22Rv1 (cell line): ENCODE measurements around the gene TEX28.

Experiments used
- ZFX ChIP-seq: fragments of 450-650 bp; IDR thresholded peaks from 2 replicates; pipeline ENCODE4 v1.6.1; 2017; ENCODE audit warnings: antibody characterized with exemption, borderline replicate concordance
- TF ChIP-seq, protein P1 (sequence below): fragments of 450-650 bp; IDR thresholded peaks from 2 replicates; pipeline ENCODE4 v1.5.1; 2017; ENCODE audit warnings: mild to moderate bottlenecking

DNA sequence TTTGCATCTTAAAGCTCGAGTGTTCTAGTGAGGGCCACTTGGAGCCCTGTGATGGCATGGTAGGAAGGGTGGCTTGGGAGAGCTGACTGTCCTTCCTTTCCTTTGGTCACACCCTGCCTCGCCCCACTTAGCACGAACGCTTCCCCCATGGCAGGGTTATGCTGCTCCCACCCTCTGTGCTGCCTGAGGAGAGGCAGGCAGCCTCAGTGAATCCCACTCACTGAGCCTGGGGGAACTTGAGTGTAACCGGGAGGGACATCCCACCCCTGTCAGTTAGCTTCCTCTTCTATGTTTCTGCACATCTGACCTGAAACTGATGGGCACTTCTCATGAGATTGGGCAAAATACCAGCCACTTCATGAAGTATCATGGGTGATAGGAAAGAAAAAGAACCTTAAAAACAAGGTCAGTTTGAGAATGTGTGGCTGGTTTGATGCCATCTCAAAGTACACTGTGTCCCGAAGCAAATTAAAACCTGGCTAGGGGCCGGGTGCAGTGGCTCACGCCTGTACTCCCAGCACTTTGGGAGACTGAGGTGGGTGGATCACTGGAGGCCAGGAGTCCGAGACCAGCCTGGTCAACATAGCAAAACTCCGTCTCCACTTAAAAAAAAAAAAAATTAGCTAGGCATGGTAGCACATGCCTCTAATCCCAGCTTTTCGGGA lies 10.7 kb upstream of the TEX28 start:
- no peak for TF ChIP-seq ZFX
- TF ChIP-seq, protein P1, sequence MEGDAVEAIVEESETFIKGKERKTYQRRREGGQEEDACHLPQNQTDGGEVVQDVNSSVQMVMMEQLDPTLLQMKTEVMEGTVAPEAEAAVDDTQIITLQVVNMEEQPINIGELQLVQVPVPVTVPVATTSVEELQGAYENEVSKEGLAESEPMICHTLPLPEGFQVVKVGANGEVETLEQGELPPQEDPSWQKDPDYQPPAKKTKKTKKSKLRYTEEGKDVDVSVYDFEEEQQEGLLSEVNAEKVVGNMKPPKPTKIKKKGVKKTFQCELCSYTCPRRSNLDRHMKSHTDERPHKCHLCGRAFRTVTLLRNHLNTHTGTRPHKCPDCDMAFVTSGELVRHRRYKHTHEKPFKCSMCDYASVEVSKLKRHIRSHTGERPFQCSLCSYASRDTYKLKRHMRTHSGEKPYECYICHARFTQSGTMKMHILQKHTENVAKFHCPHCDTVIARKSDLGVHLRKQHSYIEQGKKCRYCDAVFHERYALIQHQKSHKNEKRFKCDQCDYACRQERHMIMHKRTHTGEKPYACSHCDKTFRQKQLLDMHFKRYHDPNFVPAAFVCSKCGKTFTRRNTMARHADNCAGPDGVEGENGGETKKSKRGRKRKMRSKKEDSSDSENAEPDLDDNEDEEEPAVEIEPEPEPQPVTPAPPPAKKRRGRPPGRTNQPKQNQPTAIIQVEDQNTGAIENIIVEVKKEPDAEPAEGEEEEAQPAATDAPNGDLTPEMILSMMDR, result no peak
